Measurements from ENCODE around the gene GSG1L.

DNA sequence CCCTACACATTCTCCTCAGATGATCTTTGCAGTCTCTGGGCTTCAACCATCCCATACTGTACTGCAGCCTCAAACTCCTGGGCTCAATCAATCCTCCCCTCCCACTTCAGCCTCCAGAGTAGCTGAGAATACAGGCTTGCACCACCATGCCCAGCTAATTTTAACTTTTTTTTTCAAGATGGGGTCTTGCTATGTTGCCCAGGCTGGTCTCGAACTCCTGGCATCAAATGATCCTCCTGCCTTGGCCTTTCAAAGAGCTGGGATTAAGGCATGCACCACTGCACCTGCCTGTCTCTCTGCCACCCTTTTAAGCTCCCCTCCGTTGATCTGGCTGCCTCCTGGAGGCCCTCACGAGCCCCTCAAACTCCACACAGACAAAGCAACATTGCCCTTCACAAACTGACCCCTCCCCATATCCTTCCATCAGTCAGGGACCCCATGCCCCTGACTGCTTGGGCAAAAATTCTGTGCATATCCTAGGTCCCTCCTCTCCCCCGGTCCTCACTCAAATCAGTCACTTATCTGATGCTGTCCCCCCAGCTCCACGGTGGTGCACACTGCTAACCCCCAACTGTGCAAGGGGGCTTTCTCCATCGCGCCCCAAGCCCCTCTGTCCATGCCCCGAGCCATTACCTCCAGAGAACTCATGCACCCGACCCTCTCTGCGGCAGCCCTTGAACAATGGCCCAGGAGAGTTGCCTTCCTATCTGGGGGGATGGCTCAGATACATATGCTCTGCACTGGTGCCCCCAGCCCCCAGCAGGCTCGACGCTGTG is 260.7 kb downstream of the GSG1L start:
- TF ChIP-seq CTCF (conservative IDR thresholded peaks at IDR 0.05), result no peak
- TF ChIP-seq ZFX (IDR thresholded peaks at IDR 0.05), result no peak

Measured in C4-2B (cell line).